Keratinocyte (primary cell): ENCODE data around the gene POU6F1.

ENCODE experiments used
- CTCF ChIP-seq, 3 experiments: IDR thresholded peaks in 1 of 3; conservative IDR thresholded peaks in 1 of 3; optimal IDR thresholded peaks in 1 of 3; 2 replicates in 2 of 3; 3 replicates in 1 of 3; pipeline versions ENCODE3 to v1.5.1; 2011; ENCODE audit warnings: low read length in 3 of 3, mild to moderate bottlenecking in 3 of 3, moderate library complexity in 2 of 3, control low read depth in 1 of 3, inconsistent platforms in 1 of 3; ENCODE audit not compliant: insufficient read depth in 2 of 3; ENCODE audit errors: extremely low read depth in 1 of 3
- EZH2 ChIP-seq: IDR thresholded peaks from one replicate; pipeline ENCODE4 v1.6.1; 2012; ENCODE audit warnings: inconsistent platforms, mild to moderate bottlenecking, low read length, moderate library complexity

DNA sequence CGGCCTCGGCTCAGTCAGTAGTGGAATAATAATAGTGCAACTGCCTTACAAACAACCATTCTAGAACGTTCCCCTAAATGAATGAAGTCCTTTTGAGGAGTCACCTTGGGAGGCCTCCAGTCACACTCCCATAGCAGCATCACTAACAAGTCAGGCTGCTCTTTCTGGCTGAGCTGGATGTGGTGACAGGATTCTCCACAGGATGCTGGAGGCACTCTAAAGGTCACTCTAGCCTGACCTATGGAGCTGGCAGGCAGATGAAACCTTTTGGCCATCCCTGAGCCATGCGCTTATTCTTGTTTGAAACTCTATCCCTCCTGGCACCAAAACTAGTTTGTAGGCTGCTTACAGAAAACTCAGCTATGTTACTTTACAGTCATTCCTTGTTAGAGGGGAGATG is 27.0 kb downstream of the POU6F1 start:
- TF ChIP-seq CTCF (optimal IDR thresholded peaks at IDR 0.05 in 1 of 3, IDR thresholded peaks at IDR 0.05 in 1 of 3, conservative IDR thresholded peaks at IDR 0.05 in 1 of 3; ENCODE audit: extremely low read depth in 1 of 3, insufficient read depth in 2 of 3, low read length in 3 of 3) (no peak), EZH2 (no peak)
